22Rv1 (cell line): ENCODE results near the gene GCNA.
"Not testable (repeated sequence)": the region's sequence is repeated elsewhere in the genome, so short reads cannot be mapped to it uniquely, and the experiment has no call there.

Experiments
- H3K27ac ChIP-seq: fragments of 450-650 bp; 2 replicates; pipeline ENCODE4 v1.5.1; 2017
- CTCF ChIP-seq: fragments of 450-650 bp; IDR thresholded peaks from 2 replicates; pipeline ENCODE4 v1.5.1; 2017; ENCODE audit warnings: mild to moderate bottlenecking
- ZFX ChIP-seq: fragments of 450-650 bp; IDR thresholded peaks from 2 replicates; pipeline ENCODE4 v1.6.1; 2017; ENCODE audit warnings: antibody characterized with exemption, borderline replicate concordance

GCNA gene

GRCh38 chrX:71632923-71633657 lies 54.9 kb downstream of the GCNA start:
- no peak overlapping the region for H3K27ac ChIP-seq
- TF ChIP-seq ZFX (no peak), CTCF (no peak)

- TF ChIP-seq CTCF (no peak), ZFX (no peak)
- H3K27ac ChIP-seq, result no peak overlapping the region
These were observed 56.1 kb downstream of the GCNA start for GRCh38 chrX:71634366-71634765.

DNA sequence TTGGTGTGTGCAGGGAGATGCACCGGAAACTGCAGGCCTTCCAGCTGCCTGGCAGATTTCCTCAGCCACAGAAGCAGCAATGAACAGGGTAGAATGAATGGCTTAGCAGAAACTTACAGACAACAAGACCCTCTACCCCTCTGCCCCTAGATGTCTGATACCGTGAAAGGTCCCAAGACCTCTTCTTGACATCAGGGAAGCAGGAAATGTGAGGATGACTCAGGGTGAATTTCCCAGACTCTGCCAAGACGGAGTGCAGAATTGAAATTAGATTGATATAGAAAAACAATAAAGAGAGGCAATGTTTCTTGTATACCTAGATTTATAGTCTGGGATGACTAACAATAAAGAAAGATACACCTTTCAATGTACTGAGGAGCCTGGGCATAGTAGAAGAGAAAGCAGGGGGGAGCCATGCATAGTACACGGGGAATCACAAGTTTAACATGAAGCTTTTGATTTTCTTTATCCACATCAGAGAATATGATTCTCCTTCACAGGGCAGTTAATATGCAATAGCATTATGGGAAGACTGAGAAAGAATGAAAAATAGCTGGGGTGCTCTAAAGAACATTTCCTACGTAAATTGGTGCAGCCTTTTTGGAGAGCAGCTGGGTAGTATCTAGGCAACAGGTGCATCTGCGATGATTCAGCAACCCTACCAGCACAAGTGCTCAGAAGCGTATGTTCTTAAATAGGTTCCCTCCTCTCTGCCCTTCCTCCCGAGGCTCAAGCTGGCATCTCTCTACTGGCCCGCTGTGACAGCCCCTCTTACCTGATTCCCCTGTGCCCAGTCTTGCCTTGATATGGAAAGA lies 58.4 kb downstream of the GCNA start:
- TF ChIP-seq ZFX (no peak), CTCF (no peak)
- no peak overlapping the region for H3K27ac ChIP-seq

DNA sequence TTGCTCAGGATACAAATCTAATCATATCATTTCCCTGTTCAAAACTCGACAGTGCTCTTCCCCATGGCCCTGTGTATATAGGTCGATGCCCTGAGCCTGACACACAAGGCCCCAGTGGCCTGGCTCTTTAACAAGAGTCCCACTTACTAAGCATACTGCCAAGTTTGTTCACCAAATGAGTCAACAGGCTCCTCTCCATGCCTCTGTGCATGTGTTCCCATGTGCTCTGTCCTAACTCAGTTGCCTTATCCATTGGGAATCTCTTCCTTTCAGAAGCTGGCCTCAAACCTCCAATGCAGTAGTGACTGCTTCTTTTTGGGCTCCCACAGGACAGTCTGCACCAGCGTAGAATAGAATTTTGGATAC lies 59.0 kb downstream of the GCNA start:
- TF ChIP-seq ZFX, result no peak
- TF ChIP-seq CTCF, result no peak
- no peak overlapping the region for H3K27ac ChIP-seq

GRCh38 chrX:71637848-71638247 lies 59.6 kb downstream of the GCNA start:
- H3K27ac ChIP-seq, result no peak overlapping the region
- no peak for TF ChIP-seq ZFX
- TF ChIP-seq CTCF, result no peak

DNA sequence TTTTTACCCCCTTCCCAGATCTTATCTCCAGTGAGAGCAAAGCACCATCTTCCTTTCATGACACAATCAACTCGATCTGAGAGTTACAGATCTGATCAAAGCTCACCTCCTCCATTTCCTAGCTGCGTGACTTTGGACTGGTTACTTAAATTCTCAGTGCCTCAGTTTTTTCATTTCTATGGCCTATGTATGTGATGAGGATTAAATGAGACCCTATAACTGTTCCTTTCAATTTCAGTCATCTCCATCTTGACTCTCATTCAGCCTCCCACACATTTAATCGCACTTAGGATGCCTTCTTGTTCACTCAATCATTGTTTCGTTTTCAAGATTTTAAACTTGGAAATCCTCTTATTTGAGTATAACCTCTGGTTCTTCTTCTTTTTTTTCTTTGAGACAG lies 60.2 kb downstream of the GCNA start:
- no peak overlapping the region for H3K27ac ChIP-seq
- TF ChIP-seq CTCF (no peak), ZFX (no peak)

DNA sequence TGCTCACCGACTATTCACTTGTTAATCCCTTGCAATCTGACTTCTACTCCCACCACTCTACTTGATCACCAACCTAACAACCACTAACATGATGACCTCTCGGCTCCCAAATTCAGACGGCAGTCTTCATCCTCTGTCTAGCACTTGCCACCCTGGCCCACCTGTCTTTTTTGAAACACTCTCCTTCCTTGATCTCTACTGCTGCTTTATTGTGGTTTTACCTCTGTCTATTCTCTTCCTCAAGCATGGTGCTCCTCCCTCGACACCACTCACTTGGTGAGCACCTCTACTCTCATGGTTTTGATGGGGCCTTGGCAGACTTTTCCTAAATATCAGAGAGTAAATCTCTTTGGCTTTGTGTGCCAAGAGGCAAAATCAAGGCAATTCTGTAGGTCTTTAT lies 61.8 kb downstream of the GCNA start:
- no peak for TF ChIP-seq ZFX
- TF ChIP-seq CTCF, result no peak
- H3K27ac ChIP-seq, result no peak overlapping the region

- not testable (repeated sequence) for H3K27ac ChIP-seq
These were observed 66.2 kb downstream of the GCNA start for GRCh38 chrX:71644406-71644805.
